ENCODE results near the gene SH3GL3. TPM values are rescaled to one million over a fixed set of nuclear protein-coding genes. Genes with fewer than 3 reads are reported as not detected.

The SH3GL3 gene
- total RNA-seq, 1 donor from 2014 or later = not detected

GRCh38 chr15:83462026-83462425 is 14.9 kb downstream of the SH3GL3 start:
- no peak for TF ChIP-seq CTCF (IDR thresholded peaks at IDR 0.05; ENCODE audit: borderline replicate concordance)
- no peaks in the 10 kb centered on the region for H3K4me1 ChIP-seq
- H3K36me3 ChIP-seq = no peaks in the 10 kb centered on the region
- peaks cover 23% of the 10 kb centered on the region for H3K27me3 ChIP-seq (ENCODE audit: low read depth)
- no peak for DNase-seq
- H3K4me3 ChIP-seq = no peak overlapping the region
- H3K9me3 ChIP-seq (replicated peaks) = no peaks in the 10 kb centered on the region
- no peak overlapping the region for H3K27ac ChIP-seq (replicated peaks)
- intact Hi-C loops (cut with micrococcal nuclease) = no loop called here

- H3K27ac ChIP-seq (replicated peaks) = no peak overlapping the region
- TF ChIP-seq CTCF (IDR thresholded peaks at IDR 0.05; ENCODE audit: borderline replicate concordance) = no peak
- intact Hi-C loops (cut with micrococcal nuclease) = no loop called here
- H3K9me3 ChIP-seq (replicated peaks) = no peaks in the 10 kb centered on the region
- H3K27me3 ChIP-seq (ENCODE audit: low read depth) = peaks cover 18% of the 10 kb centered on the region
- DNase-seq = no peak
- H3K36me3 ChIP-seq = no peaks in the 10 kb centered on the region
- H3K4me3 ChIP-seq = no peak overlapping the region
- H3K4me1 ChIP-seq = no peaks in the 10 kb centered on the region
Observed at GRCh38 chr15:83462953-83463433, 15.9 kb downstream of the SH3GL3 start.

GRCh38 chr15:83470887-83471286 is 23.7 kb downstream of the SH3GL3 start:
- H3K36me3 ChIP-seq = no peaks in the 10 kb centered on the region
- H3K27me3 ChIP-seq (ENCODE audit: low read depth) = peaks cover 24% of the 10 kb centered on the region
- TF ChIP-seq CTCF (IDR thresholded peaks at IDR 0.05; ENCODE audit: borderline replicate concordance) = no peak
- no peaks in the 10 kb centered on the region for H3K4me1 ChIP-seq
- DNase-seq = no peak
- H3K4me3 ChIP-seq = no peak overlapping the region
- H3K9me3 ChIP-seq (replicated peaks) = peaks cover 8% of the 10 kb centered on the region
- no peak overlapping the region for H3K27ac ChIP-seq (replicated peaks)
- intact Hi-C loops (cut with micrococcal nuclease) = no loop called here

GRCh38 chr15:83471307-83471866 is 24.2 kb downstream of the SH3GL3 start:
- no peak overlapping the region for H3K4me3 ChIP-seq
- intact Hi-C loops (cut with micrococcal nuclease) = no loop called here

GRCh38 chr15:83472151-83472550 is 25.0 kb downstream of the SH3GL3 start:
- intact Hi-C loops (cut with micrococcal nuclease) = no loop called here
- TF ChIP-seq CTCF (IDR thresholded peaks at IDR 0.05; ENCODE audit: borderline replicate concordance) = no peak
- no peaks in the 10 kb centered on the region for H3K36me3 ChIP-seq

More at GRCh38 chr15:83471307-83471866, 24.2 kb downstream of the SH3GL3 start:
- no peak overlapping the region for H3K27ac ChIP-seq (replicated peaks)
- DNase-seq = no peak
- TF ChIP-seq CTCF (IDR thresholded peaks at IDR 0.05; ENCODE audit: borderline replicate concordance) = no peak
- peaks cover 22% of the 10 kb centered on the region for H3K27me3 ChIP-seq (ENCODE audit: low read depth)
- H3K9me3 ChIP-seq (replicated peaks) = peaks cover 8% of the 10 kb centered on the region
- H3K4me1 ChIP-seq = no peaks in the 10 kb centered on the region
- H3K36me3 ChIP-seq = no peaks in the 10 kb centered on the region

More at GRCh38 chr15:83472151-83472550, 25.0 kb downstream of the SH3GL3 start:
- no peak for DNase-seq
- Histone ChIP-seq H3K4me1 (no peaks in the 10 kb centered on the region), H3K27ac (replicated peaks) (no peak overlapping the region), H3K4me3 (no peak overlapping the region), H3K9me3 (replicated peaks) (peaks cover 8% of the 10 kb centered on the region), H3K27me3 (ENCODE audit: low read depth) (peaks cover 19% of the 10 kb centered on the region)

Data from left ventricle myocardium inferior (tissue), 1 donor.